ENCODE data around the gene CDKL2.
"Not testable (repeated sequence)": the region's sequence is repeated elsewhere in the genome, so short reads cannot be mapped to it uniquely, and the experiment has no call there.

CDKL2 gene

GRCh38 chr4:75549019-75549418 lies 81.3 kb downstream of the CDKL2 start:
- H3K9ac ChIP-seq (ENCODE audit: low read length): no peak overlapping the region
- no peak overlapping the region for H2BK120ac ChIP-seq (ENCODE audit: low read depth, low read length)
- 100% methylated on average over 1 of the region's 2 CpGs for WGBS (ENCODE audit: extremely low coverage, insufficient coverage, low lambda C conversion rate)
- no peak overlapping the region for H3K27ac ChIP-seq (ENCODE audit: low read depth, low read length)
- H4K5ac ChIP-seq (ENCODE audit: low read length): no peak overlapping the region
- H3K4me1 ChIP-seq (ENCODE audit: control insufficient read depth, low read depth, low read length): no peaks in the 10 kb centered on the region
- H2AK5ac ChIP-seq (ENCODE audit: low read length): no peak overlapping the region
- DNase-seq: no peak
- H3K4me2 ChIP-seq (ENCODE audit: low read length): no peak overlapping the region
- H4K8ac ChIP-seq (ENCODE audit: low read depth, low read length): no peak overlapping the region
- H2BK15ac ChIP-seq (replicated peaks; ENCODE audit: low read depth): no peak overlapping the region
- H3K4ac ChIP-seq (ENCODE audit: low read depth, low read length): no peak overlapping the region
- H2BK5ac ChIP-seq (ENCODE audit: low read length): no peak overlapping the region
- H3K79me2 ChIP-seq (ENCODE audit: control insufficient read depth, insufficient read depth, low read length): no peaks in the 10 kb centered on the region
- H3K36me3 ChIP-seq (ENCODE audit: control insufficient read depth, insufficient read depth, low read length): no peaks in the 10 kb centered on the region
- H3K4me3 ChIP-seq (ENCODE audit: low read length): no peak overlapping the region
- no peaks in the 10 kb centered on the region for H3K79me1 ChIP-seq (ENCODE audit: low read length)
- H3K23ac ChIP-seq (ENCODE audit: low read length): no peak overlapping the region
- H3K27me3 ChIP-seq (ENCODE audit: insufficient read depth, low read length, poor library complexity): no peaks in the 10 kb centered on the region
- H3K56ac ChIP-seq (ENCODE audit: low read length): no peak overlapping the region
- no peak overlapping the region for H3K18ac ChIP-seq (ENCODE audit: low read length)

- Histone ChIP-seq H3K27me3 (ENCODE audit: insufficient read depth, low read length, poor library complexity) (no peaks in the 10 kb centered on the region), H3K36me3 (ENCODE audit: control insufficient read depth, insufficient read depth, low read length) (no peaks in the 10 kb centered on the region), H3K56ac (ENCODE audit: low read length) (no peak overlapping the region), H4K8ac (ENCODE audit: low read depth, low read length) (no peak overlapping the region), H3K23ac (ENCODE audit: low read length) (no peak overlapping the region), H3K4me1 (ENCODE audit: control insufficient read depth, low read depth, low read length) (no peaks in the 10 kb centered on the region), H4K5ac (ENCODE audit: low read length) (no peak overlapping the region), H3K27ac (ENCODE audit: low read depth, low read length) (no peak overlapping the region), H3K18ac (ENCODE audit: low read length) (no peak overlapping the region), H3K79me1 (ENCODE audit: low read length) (no peaks in the 10 kb centered on the region), H3K9ac (ENCODE audit: low read length) (no peak overlapping the region), H3K4me3 (ENCODE audit: low read length) (no peak overlapping the region), H2BK120ac (ENCODE audit: low read depth, low read length) (no peak overlapping the region), H3K79me2 (ENCODE audit: control insufficient read depth, insufficient read depth, low read length) (no peaks in the 10 kb centered on the region), H3K4me2 (ENCODE audit: low read length) (no peak overlapping the region), H2BK5ac (ENCODE audit: low read length) (no peak overlapping the region), H2BK15ac (replicated peaks; ENCODE audit: low read depth) (no peak overlapping the region), H2AK5ac (ENCODE audit: low read length) (no peak overlapping the region), H3K4ac (ENCODE audit: low read depth, low read length) (no peak overlapping the region)
- no peak for DNase-seq
- WGBS (ENCODE audit: extremely low coverage, insufficient coverage, low lambda C conversion rate): no CpG with 5 or more reads among the region's 15 CpGs
Observed at GRCh38 chr4:75547647-75548387, 82.5 kb downstream of the CDKL2 start.

- no CpG with 5 or more reads among the region's 5 CpGs for WGBS (ENCODE audit: extremely low coverage, insufficient coverage, low lambda C conversion rate)
- DNase-seq: no peak
- H2AK5ac ChIP-seq (ENCODE audit: low read length): no peak overlapping the region
Observed at GRCh38 chr4:75545526-75545925, 84.8 kb downstream of the CDKL2 start.

GRCh38 chr4:75544870-75545269 lies 85.5 kb downstream of the CDKL2 start:
- no peak overlapping the region for H3K23ac ChIP-seq (ENCODE audit: low read length)
- no CpG with 5 or more reads among the region's 3 CpGs for WGBS (ENCODE audit: extremely low coverage, insufficient coverage, low lambda C conversion rate)
- no peaks in the 10 kb centered on the region for H3K4me1 ChIP-seq (ENCODE audit: control insufficient read depth, low read depth, low read length)

More at GRCh38 chr4:75545526-75545925, 84.8 kb downstream of the CDKL2 start:
- Histone ChIP-seq H3K9ac (ENCODE audit: low read length) (no peak overlapping the region), H2BK5ac (ENCODE audit: low read length) (no peak overlapping the region), H3K56ac (ENCODE audit: low read length) (no peak overlapping the region), H3K23ac (ENCODE audit: low read length) (no peak overlapping the region), H3K18ac (ENCODE audit: low read length) (no peak overlapping the region), H3K79me2 (ENCODE audit: control insufficient read depth, insufficient read depth, low read length) (no peaks in the 10 kb centered on the region), H3K27ac (ENCODE audit: low read depth, low read length) (no peak overlapping the region), H3K4me2 (ENCODE audit: low read length) (no peak overlapping the region), H3K36me3 (ENCODE audit: control insufficient read depth, insufficient read depth, low read length) (no peaks in the 10 kb centered on the region), H2BK15ac (replicated peaks; ENCODE audit: low read depth) (no peak overlapping the region), H3K4ac (ENCODE audit: low read depth, low read length) (no peak overlapping the region), H2BK120ac (ENCODE audit: low read depth, low read length) (no peak overlapping the region), H3K27me3 (ENCODE audit: insufficient read depth, low read length, poor library complexity) (no peaks in the 10 kb centered on the region), H3K4me1 (ENCODE audit: control insufficient read depth, low read depth, low read length) (no peaks in the 10 kb centered on the region), H4K8ac (ENCODE audit: low read depth, low read length) (no peak overlapping the region), H3K4me3 (ENCODE audit: low read length) (no peak overlapping the region), H3K79me1 (ENCODE audit: low read length) (no peaks in the 10 kb centered on the region), H4K5ac (ENCODE audit: low read length) (no peak overlapping the region)

GRCh38 chr4:75544220-75544619 lies 86.1 kb downstream of the CDKL2 start:
- H3K18ac ChIP-seq (ENCODE audit: low read length); H3K56ac ChIP-seq (ENCODE audit: low read length); H2BK5ac ChIP-seq (ENCODE audit: low read length); H3K4me1 ChIP-seq (ENCODE audit: control insufficient read depth, low read depth, low read length); DNase-seq; H3K4me3 ChIP-seq (ENCODE audit: low read length); H3K79me2 ChIP-seq (ENCODE audit: control insufficient read depth, insufficient read depth, low read length); H3K9ac ChIP-seq (ENCODE audit: low read length); H2AK5ac ChIP-seq (ENCODE audit: low read length); H4K8ac ChIP-seq (ENCODE audit: low read depth, low read length); H3K79me1 ChIP-seq (ENCODE audit: low read length); H4K5ac ChIP-seq (ENCODE audit: low read length); H2BK15ac ChIP-seq (replicated peaks; ENCODE audit: low read depth); H3K27me3 ChIP-seq (ENCODE audit: insufficient read depth, low read length, poor library complexity); H3K27ac ChIP-seq (ENCODE audit: low read depth, low read length); H3K4ac ChIP-seq (ENCODE audit: low read depth, low read length); H3K36me3 ChIP-seq (ENCODE audit: control insufficient read depth, insufficient read depth, low read length); H2BK120ac ChIP-seq (ENCODE audit: low read depth, low read length); H3K23ac ChIP-seq (ENCODE audit: low read length); H3K4me2 ChIP-seq (ENCODE audit: low read length): not testable (repeated sequence)
- WGBS (ENCODE audit: extremely low coverage, insufficient coverage, low lambda C conversion rate): no CpG with 5 or more reads among the region's 8 CpGs

More at GRCh38 chr4:75544870-75545269, 85.5 kb downstream of the CDKL2 start:
- no peak for DNase-seq
- Histone ChIP-seq H3K9ac (ENCODE audit: low read length) (no peak overlapping the region), H3K4ac (ENCODE audit: low read depth, low read length) (no peak overlapping the region), H3K27ac (ENCODE audit: low read depth, low read length) (no peak overlapping the region), H2BK5ac (ENCODE audit: low read length) (no peak overlapping the region), H4K8ac (ENCODE audit: low read depth, low read length) (no peak overlapping the region), H3K36me3 (ENCODE audit: control insufficient read depth, insufficient read depth, low read length) (no peaks in the 10 kb centered on the region), H3K27me3 (ENCODE audit: insufficient read depth, low read length, poor library complexity) (no peaks in the 10 kb centered on the region), H4K5ac (ENCODE audit: low read length) (no peak overlapping the region), H2BK120ac (ENCODE audit: low read depth, low read length) (no peak overlapping the region), H3K56ac (ENCODE audit: low read length) (no peak overlapping the region), H3K18ac (ENCODE audit: low read length) (no peak overlapping the region), H2AK5ac (ENCODE audit: low read length) (no peak overlapping the region), H3K79me1 (ENCODE audit: low read length) (no peaks in the 10 kb centered on the region), H3K4me3 (ENCODE audit: low read length) (no peak overlapping the region), H2BK15ac (replicated peaks; ENCODE audit: low read depth) (no peak overlapping the region), H3K79me2 (ENCODE audit: control insufficient read depth, insufficient read depth, low read length) (no peaks in the 10 kb centered on the region), H3K4me2 (ENCODE audit: low read length) (no peak overlapping the region)

- H3K4ac ChIP-seq (ENCODE audit: low read depth, low read length): no peak overlapping the region
- no peak for DNase-seq
- no peak overlapping the region for H3K4me3 ChIP-seq (ENCODE audit: low read length)
- H2BK120ac ChIP-seq (ENCODE audit: low read depth, low read length): no peak overlapping the region
- H3K4me2 ChIP-seq (ENCODE audit: low read length): no peak overlapping the region
- H3K9ac ChIP-seq (ENCODE audit: low read length): no peak overlapping the region
- no peaks in the 10 kb centered on the region for H3K27me3 ChIP-seq (ENCODE audit: insufficient read depth, low read length, poor library complexity)
- no peaks in the 10 kb centered on the region for H3K36me3 ChIP-seq (ENCODE audit: control insufficient read depth, insufficient read depth, low read length)
- no peak overlapping the region for H3K18ac ChIP-seq (ENCODE audit: low read length)
- no peaks in the 10 kb centered on the region for H3K4me1 ChIP-seq (ENCODE audit: control insufficient read depth, low read depth, low read length)
- no peaks in the 10 kb centered on the region for H3K79me2 ChIP-seq (ENCODE audit: control insufficient read depth, insufficient read depth, low read length)
- no peak overlapping the region for H4K8ac ChIP-seq (ENCODE audit: low read depth, low read length)
- no peak overlapping the region for H2BK5ac ChIP-seq (ENCODE audit: low read length)
- no peak overlapping the region for H3K56ac ChIP-seq (ENCODE audit: low read length)
- H2BK15ac ChIP-seq (replicated peaks; ENCODE audit: low read depth): no peak overlapping the region
- H3K27ac ChIP-seq (ENCODE audit: low read depth, low read length): no peak overlapping the region
- no peaks in the 10 kb centered on the region for H3K79me1 ChIP-seq (ENCODE audit: low read length)
- H4K5ac ChIP-seq (ENCODE audit: low read length): no peak overlapping the region
- H3K23ac ChIP-seq (ENCODE audit: low read length): no peak overlapping the region
- no peak overlapping the region for H2AK5ac ChIP-seq (ENCODE audit: low read length)
Observed at GRCh38 chr4:75542824-75543223, 87.5 kb downstream of the CDKL2 start.
